IPS-NIHi7 (cell line): ENCODE data around the gene UBE3B.

Source experiments
- DNase-seq: peaks from one replicate; pipeline ENCODE4 v3.0.0; 2012; ENCODE audit warnings: mixed read lengths; ENCODE audit errors: extremely low spot score

Gene UBE3B

GRCh38 chr12:109497675-109498074, 20.2 kb downstream of the UBE3B start:
- DNase-seq, result no peak

- DNase-seq, result no peak
Measured at GRCh38 chr12:109500406-109501185, 23.2 kb downstream of the UBE3B start.

- DNase-seq, result no peak
Measured at GRCh38 chr12:109501299-109501698, 23.9 kb downstream of the UBE3B start.

GRCh38 chr12:109502332-109502731, 24.9 kb downstream of the UBE3B start:
- no peak for DNase-seq

GRCh38 chr12:109503611-109504010, 26.2 kb downstream of the UBE3B start:
- DNase-seq, result no peak

GRCh38 chr12:109504068-109504467, 26.6 kb downstream of the UBE3B start:
- DNase-seq, result no peak

GRCh38 chr12:109510196-109510595, 32.8 kb downstream of the UBE3B start:
- no peak for DNase-seq

GRCh38 chr12:109512608-109513007, 35.2 kb downstream of the UBE3B start:
- no peak for DNase-seq

- no peak for DNase-seq
Measured at GRCh38 chr12:109513051-109513450, 35.6 kb downstream of the UBE3B start.

- DNase-seq, result no peak
Measured at GRCh38 chr12:109513977-109514376, 36.5 kb downstream of the UBE3B start.

GRCh38 chr12:109517619-109518018, 40.2 kb downstream of the UBE3B start:
- DNase-seq, result no peak

- DNase-seq, result peak; percentile 84
Measured at GRCh38 chr12:109518820-109519665, 41.6 kb downstream of the UBE3B start.

- DNase-seq, result no peak
Measured at GRCh38 chr12:109519787-109520186, 42.4 kb downstream of the UBE3B start.

GRCh38 chr12:109521831-109522230, 44.4 kb downstream of the UBE3B start:
- no peak for DNase-seq

- DNase-seq, result no peak
Measured at GRCh38 chr12:109523071-109523470, 45.6 kb downstream of the UBE3B start.

- DNase-seq, result no peak
Measured at GRCh38 chr12:109523504-109523903, 46.1 kb downstream of the UBE3B start.

GRCh38 chr12:109524466-109525278, 47.2 kb downstream of the UBE3B start:
- DNase-seq, result no peak

- no peak for DNase-seq
Measured at GRCh38 chr12:109525279-109525585, 47.8 kb downstream of the UBE3B start.

- no peak for DNase-seq
Measured at GRCh38 chr12:109527489-109528123, 50.2 kb downstream of the UBE3B start.

- DNase-seq, result no peak
Measured at GRCh38 chr12:109529691-109530640, 52.5 kb downstream of the UBE3B start.

- no peak for DNase-seq
Measured at GRCh38 chr12:109531411-109531810, 54.0 kb downstream of the UBE3B start.
